GM19455 (cell line): ENCODE results near the gene VWCE.
A peak's percentile ranks its signal among the peaks of the same experiment; 100 is the strongest.

Experiments used
- ATAC-seq: cut with Tn5 transposase; IDR thresholded peaks from one replicate; pipeline ENCODE4 v1.9.1; 2021; ENCODE audit not compliant: unreplicated experiment

Gene VWCE, protein sequence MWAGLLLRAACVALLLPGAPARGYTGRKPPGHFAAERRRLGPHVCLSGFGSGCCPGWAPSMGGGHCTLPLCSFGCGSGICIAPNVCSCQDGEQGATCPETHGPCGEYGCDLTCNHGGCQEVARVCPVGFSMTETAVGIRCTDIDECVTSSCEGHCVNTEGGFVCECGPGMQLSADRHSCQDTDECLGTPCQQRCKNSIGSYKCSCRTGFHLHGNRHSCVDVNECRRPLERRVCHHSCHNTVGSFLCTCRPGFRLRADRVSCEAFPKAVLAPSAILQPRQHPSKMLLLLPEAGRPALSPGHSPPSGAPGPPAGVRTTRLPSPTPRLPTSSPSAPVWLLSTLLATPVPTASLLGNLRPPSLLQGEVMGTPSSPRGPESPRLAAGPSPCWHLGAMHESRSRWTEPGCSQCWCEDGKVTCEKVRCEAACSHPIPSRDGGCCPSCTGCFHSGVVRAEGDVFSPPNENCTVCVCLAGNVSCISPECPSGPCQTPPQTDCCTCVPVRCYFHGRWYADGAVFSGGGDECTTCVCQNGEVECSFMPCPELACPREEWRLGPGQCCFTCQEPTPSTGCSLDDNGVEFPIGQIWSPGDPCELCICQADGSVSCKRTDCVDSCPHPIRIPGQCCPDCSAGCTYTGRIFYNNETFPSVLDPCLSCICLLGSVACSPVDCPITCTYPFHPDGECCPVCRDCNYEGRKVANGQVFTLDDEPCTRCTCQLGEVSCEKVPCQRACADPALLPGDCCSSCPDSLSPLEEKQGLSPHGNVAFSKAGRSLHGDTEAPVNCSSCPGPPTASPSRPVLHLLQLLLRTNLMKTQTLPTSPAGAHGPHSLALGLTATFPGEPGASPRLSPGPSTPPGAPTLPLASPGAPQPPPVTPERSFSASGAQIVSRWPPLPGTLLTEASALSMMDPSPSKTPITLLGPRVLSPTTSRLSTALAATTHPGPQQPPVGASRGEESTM

DNA sequence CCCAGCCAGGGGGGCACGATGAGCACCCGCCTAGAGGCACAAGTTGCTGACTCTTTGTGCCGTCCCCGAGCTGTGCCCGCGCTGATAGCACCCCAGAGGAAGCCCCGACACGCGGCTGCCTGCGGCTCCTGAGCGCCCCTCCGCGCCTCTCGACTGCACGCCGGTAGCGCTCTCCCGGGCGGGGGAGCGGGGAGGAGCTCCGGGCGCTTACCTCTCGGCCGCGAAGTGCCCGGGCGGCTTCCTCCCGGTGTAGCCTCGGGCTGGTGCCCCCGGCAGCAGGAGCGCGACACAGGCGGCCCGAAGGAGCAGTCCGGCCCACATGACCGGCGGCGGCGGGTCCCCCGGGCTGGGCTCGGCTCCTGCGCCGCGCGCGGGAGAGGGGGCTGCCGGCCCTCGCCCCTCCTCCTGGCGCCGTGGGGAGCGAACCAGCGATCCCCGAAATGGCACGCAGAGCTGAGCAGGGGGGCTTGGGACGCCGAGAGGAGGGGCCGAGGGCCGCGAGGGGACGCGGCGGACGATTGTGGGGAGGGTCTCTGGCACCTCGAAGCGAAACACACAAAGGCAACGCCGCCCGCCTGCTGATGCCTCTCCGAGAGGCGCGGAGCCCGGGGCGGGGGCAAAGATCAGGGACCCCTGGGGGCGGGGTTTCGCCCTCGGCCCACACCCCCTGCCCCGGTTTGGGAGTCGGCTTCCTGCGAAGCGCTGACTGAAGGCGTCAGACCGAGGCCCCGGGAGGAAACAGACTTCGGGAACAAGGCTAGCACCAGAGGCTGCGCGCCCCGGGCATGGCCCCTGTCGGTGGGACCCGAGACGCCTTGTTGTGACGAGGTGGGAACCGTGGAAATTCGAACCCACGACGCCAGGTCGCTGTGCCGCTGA lies at the start of gene VWCE:
VWCE (minus strand) TSS at position 600 of the 879 bp plus-strand sequence; CDS start at position 321, 279 bp downstream.
- ATAC-seq = peak; percentile 67

DNA sequence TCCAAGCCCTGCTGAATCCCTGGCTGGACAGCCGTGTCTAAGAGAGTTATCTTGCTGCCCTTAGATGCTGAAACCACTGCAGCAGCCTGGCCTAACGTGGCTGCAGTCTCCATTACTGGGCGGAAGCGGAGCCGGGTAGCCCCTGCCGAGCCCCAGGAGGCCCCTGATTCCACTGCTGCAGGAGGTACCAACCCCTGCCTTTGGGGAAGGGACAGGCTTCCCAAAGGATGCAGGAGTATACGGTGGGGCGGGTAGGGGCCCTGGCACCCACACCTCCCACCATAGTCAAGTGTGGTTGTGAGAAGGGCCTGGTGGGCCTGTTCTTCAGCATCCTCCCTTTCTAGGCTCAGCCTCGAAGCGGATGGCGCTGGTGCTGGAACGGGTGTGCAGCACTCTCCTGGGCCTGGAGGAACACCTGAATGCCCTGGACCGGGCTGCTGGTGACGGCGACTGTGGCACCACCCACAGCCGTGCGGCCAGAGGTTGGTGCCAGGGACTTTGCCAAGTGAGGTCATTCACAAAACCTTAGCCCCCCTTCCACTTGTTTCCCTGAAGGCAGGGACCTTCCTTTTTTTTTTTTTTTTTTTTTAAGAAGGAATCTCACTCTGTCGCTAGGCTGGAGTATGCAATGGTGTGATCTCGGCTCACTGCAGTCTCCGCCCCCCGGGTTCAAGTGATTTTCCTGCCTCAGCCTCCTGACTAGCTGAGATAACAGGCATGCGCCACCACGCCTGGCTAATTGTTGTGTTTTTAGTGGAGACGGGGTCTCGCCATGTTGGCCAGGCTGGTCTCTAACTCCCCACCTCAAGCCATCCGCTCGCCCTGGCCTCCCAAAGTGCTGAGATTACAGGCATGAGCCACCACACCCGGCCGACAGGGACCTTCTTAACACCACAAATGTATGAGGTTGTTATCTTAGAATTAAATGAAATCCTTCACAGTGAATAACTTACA lies 49.0 kb upstream of the VWCE start:
- ATAC-seq = no peak

DNA sequence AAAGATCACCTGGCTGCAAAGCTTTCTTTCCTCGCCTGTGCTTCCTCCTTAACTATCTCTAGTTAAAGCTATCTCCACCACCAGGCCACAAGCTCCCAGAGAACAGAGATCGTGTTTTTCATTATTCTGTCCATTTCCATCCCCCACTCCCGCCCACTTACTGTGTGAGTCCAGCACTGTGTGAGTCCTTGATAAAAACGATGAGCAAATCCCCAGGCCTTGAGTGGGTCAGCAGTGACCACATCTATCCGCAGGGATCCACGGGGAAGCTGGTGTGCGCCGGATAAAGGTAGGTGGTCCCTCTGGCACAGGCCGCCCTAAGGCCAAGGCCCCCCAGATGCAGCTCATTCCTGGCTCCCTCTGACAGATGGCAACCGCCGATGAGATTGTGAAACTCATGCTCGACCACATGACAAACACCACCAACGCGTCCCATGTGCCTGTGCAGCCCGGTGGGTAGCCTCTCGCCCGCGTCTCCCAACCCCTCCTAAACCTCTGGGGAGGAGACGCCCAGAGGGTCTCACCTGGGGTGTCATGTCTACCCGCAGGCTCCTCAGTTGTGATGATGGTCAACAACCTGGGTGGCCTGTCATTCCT lies 47.2 kb upstream of the VWCE start:
- no peak for ATAC-seq

DNA sequence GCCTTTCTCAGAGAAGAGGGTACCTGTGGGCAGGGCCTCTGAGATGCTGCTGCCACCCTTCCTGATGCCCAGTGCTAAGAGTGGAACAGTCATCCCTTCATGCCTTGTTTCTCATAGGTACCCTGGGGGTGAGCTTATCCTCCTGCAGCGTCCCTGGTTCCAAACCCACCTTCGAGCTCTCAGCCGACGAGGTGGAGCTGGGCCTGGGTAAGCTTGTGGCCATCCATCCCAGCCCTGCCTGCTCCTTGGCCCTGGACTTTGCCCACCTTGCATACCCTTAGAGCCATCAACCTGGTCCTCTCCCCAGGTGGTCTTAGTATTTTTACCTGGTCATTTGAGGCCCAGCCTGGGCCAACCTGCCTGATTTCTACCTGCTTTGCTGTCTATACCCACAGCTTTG lies 46.6 kb upstream of the VWCE start:
- no peak for ATAC-seq

DNA sequence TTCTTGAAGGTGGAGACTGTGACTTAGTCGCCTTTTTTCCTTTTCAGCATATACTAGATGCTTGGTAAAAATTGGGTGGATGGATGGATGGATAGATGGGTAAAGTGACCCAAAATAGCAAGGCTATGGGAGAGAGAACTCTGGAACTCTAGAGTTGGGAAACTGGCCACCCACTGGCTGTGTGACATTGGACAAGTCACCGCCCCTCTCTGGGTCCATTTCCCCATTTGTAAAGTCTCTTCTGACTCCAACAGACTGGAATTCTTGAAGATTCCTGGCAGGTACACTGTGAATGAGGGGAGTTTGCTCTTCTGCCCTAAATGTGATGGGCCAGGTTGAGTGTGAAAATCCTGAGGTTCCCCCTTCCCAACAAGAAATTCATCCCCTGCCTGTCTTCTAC lies 45.9 kb upstream of the VWCE start:
- no peak for ATAC-seq

DNA sequence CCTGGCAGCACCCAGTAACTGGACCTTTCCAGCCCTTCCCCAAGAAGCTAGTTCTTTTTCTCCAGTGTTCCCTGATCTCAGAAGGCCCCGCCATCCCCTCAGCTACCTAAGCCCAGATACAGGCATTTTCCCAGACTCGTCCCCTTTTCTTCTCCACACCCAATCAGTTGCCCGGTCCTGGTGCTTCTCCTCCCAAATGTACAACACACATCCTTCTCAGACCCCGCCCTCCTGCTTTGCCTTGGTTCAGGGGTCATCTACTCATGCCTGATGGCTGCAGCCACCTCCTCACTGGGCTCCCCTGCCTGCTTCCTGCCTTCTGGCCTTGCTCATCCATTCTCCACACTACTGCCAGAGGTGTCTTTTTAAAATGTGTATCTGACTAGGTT lies 44.4 kb upstream of the VWCE start:
- ATAC-seq = no peak

DNA sequence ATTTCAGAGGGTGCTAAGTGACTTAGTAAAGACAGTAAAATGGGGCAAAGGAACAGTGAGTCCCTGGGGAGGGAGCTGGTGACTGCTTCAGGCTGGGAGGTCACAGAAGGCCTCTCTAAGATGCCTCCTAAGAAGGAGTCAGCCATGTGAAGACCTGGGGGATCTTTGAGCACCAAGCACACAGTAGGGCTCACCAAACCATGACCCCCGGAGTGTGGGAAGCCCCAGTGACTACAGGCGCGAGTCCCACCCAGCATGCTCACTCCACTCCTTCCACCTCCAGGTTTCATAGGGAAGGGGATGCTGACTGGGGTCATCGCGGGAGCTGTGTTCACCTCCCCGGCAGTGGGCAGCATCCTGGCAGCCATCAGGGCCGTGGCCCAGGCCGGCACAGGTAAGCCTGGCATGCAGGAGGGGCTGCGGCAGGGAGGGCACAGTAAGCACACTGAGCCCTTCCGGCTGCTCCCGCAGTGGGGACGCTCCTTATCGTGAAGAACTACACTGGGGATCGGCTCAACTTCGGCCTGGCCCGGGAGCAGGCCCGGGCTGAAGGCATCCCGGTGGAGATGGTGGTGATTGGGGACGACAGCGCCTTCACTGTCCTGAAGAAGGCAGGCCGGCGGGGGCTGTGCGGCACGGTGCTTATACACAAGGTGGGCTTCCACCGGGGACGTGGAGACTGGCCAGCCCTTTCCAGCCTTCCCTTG lies 43.8 kb upstream of the VWCE start:
- ATAC-seq = no peak

DNA sequence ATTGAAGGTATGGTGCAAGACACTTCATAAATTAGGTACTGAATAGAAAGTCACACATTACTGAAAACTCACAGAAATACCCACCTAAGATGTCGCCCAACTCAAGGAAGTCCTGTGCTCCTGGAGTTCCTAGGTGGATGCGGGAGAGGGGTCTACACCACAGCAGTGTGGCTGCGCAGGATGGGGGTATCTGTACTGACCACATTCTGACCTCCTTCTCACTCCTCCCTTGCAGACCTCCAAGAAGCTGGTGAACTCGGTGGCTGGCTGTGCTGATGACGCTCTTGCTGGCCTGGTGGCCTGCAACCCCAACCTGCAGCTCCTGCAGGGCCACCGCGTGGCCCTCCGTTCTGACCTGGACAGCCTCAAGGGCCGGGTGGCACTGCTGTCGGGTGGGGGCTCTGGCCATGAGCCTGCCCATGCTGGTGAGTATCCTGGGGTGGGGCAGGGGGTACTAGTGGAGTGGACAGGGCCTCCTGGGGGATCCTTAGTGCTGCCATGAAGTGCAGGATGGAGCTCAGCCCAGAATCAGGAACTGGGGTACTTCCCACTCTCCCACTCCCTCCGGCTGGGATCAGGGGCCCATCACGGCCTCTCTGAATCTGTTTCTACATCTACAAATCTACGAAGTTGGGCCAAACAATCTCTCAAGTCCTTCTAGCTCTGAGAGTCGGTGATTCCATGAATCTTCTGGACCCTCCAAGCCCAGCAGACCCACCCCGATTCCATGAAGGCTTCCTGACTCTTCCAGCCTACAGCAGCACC lies 42.8 kb upstream of the VWCE start:
- ATAC-seq = no peak

DNA sequence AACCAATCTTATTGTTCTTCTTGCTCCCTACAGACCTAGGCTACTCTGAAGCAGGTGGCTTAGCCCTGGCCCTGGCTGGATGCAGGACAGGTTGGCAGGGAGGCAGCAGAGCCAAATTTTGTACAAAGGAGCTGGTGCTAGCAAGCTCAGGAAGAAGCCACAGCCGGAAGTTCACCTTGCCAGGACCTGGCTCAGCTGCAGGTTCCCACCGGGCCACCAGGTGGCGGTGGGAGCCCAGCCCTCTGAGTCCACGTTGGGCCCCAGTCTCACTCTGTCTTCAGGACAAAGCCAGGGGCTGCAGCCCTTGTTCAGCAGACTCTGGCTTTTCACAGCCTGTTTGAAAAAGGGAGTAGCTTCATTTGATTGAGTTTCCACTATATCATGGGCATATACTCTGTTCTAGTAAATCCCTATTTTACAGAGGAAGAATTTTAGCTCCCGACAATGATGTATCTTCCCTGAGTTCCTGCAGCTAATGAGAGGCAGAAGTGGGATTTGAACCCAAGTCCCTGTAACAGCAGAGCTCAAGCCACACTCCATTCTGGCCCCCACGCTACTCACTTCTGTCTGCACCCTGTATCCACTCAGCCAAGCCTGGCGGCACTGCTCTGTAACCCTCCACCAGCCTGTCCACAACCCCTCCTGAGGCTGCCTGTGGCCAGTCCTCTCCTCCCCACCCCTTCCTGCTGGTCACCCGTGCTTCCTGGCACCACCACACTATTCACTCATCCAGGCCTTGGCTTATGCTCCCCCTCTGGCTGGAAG lies 41.2 kb upstream of the VWCE start:
- peak; percentile 53 for ATAC-seq

DNA sequence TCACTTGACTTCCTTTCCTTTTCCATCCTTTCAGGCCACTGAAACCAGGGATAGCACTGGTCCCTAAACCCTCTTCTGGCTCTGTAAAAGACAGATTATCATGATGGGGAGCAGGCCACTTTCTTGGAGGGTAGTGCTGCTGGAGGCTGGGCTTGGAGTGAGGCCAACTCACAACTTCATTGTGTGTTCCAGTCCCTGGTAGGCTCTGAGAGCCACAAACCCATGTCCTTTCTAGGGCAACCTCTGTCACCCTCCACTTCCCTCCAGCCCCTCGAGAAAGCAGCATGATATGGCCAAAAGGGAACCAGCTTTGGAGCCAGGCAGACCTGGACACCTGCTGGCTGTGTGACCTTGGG lies 40.2 kb upstream of the VWCE start:
- no peak for ATAC-seq

DNA sequence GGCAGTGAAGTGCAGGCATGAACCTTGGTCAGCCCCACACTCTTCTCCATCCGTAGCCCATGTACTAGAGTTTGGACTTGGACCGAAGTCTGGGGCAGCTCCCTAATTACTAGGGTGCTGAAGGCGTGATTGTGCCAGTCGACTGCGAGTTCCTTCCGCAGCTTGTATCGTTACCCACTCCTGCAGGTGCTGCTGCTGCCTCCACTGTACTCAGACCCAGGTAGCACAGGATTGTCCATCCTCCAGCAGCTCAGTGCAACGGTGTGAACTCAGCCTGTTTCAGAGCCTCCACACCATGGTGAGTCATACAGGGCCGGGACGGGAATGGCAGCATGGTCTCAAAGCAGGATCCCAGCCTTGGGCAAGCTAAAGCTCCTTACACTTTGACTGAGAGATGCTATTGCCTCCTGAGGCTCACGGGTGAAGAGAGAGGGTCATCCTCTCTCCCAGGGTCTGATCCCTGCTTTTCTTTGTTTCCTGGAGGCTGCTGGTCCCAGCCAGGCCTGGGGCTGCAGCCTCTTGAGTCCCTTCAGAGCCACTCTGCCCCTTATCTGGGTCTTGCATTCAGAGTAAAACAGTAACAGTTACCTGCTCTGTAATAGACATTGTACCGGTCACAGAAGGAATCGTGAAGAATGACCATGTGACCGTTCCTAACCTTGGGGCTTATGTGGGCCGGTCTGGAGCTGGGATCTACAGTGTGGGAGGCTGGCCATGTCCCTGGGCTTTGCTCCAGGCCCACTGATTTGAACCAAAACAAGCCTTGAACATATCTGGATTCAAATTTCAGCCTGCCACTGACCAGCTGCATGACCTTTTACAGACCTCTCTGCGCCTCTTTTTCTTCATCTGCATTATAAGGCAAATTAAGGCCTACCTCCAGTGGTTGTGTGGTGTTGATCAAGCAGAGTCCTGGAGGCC lies 39.6 kb upstream of the VWCE start:
- ATAC-seq = no peak

DNA sequence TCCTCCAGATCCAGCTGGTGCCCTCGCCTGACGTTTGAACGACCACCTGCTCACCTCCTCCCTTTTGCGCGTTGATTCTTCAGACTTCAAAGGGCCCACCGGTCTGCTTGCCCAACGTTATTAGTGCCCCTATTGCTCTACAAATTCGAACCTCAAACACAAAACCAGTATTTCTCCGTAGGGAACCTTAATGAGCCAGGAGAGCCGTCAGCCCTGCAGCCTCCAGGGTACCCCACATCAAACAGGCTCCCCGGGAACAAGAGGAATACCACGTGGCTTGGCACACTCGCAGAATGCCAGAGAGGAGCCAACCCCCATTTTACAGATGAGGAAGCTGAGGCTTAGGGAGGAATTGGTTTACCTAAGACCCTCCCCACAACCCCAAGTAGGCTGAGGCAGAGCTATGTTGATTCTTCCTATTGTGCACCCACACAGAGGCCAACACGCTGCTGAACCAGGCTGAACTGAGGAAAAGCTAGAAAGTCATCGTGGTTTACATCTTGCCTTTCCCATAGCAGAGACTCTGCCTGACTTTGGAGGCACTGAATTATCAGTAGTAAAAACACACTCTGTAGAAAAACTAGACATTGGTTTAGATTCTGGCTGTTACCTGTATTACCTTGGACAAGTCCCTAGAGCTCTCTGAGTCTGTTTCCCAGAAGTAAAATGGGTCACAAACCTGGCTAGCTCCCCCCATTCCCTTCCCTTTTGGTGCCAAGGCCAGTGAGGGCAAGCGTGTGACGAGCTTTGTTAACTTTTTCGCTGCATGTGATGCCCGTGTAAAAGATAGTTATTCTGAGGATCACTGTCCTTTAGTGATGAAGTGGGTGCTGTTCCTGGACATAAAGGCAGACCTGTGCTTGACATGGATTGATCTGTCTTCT lies 38.7 kb upstream of the VWCE start:
- ATAC-seq = no peak

DNA sequence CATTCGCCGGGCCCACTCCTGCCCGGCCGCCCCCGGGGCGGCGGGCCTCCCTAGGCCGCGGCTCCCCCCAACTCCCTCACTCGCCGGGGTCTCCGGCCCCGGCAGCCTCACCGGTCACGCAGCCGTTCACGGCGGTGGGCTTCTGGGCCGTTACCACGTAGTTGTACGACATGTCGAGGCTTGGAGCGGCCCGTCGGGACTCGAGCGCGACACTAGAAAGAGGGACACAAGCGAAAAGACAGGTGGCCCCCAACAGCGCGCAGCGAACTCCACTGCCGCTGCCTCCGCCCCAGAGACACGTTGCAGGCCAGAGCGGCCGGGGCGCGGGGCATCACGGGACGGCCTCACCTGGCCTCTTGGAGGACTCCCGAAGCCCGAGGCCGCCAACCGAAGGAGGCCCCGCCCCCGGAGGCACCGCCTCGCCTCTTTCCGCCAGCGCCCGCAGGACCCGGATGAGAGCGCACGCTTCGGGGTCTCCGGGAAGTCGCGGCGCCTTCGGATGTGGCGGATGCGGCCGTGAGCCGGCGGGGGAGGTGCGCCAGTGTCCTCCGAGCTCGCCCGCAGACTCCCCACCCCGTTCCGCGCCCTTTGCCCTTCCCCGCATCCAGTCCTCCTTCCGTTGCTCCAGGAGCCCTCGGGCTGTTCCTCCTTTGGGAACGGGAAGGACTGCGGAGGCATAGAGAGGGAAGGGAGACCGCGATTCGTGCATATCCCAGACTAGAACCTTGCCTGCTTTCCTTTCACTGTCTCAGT lies 37.9 kb upstream of the VWCE start, which contains the start of the genes DDB1 and TKFC:
DDB1 (minus strand) TSS at position 309 of the 753 bp plus-strand sequence; CDS start at position 172, 137 bp downstream.
TKFC (plus strand) TSS at position 432 of the 753 bp plus-strand sequence. CDS start 1,501 bp downstream, outside the sequence.
- ATAC-seq = peak; percentile 87

DNA sequence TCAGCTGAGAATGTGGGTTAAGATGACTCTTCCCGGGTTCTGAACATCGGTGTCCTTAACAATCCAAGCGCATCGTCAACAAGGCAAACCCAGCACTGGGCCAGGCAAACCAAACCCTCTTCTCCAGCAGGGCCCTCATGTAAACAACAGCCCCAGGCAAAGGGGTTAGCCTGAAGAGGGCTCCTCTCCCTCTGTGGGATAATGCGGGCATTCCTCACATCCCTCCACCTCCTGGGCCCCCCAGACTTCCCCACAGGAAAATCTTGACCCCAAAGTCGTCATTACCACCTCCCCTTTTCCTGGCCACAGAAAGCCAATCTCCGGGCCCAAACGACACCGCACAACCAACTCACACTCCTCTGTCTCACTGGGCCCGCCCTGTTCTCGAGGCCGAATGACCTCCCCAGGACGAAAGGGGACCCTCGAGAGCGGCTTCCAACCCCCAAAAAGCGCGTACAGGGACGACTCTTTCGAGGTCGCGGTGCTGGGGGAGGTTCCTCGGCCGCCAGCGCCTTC lies 37.2 kb upstream of the VWCE start:
- ATAC-seq = no peak
